ENCODE measurements around the gene RAD51B. TPM values are rescaled to one million over a fixed set of nuclear protein-coding genes. Genes with fewer than 3 reads are reported as not detected.

The RAD51B gene
- total RNA-seq, 1 experiment from 2014 or later, result 16.7 TPM

DNA sequence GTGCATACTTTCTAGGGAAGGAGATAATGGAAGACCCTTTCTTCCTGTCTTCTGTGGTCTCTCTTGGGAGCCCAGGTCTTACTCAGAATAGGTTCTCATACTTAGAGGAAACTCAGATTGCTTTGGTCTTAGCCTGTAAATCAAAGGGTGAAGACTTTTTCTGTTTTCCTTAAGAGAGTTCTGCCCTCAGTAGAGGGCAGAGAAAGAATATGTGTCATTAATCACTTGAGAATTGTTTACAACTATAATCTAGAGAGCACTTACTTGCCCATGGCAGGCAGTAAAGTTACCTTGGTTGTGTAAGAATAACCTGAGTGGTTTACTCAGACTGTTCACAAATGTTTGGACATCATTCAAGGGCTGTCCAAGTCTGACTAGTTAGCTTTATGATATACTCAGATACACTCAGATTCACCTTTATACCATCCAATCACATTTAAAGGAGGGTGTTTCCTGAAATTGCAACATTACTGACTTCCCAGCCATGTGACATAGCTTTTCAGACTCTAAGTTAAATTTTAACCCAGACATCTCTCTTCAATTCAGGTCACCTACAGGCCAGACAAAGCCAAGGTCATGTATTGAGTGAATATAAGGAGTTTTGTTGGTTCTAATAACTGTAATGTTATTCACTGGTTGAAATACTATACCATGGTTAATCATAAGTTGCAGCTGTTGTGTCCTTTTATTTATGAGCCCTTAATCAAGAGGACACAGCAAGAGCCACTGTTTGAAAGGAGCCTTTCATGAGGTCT lies 372.2 kb downstream of the RAD51B start:
- Histone ChIP-seq H3K27me3 (ENCODE audit: insufficient read depth, low read length) (no peaks in the 10 kb centered on the region), H3K27ac (ENCODE audit: insufficient read length, low read depth, low read length) (no peak overlapping the region), H2BK20ac (ENCODE audit: low read depth, low read length, poor library complexity, severe bottlenecking) (no peak overlapping the region), H3K56ac (ENCODE audit: insufficient read length, low read depth, low read length) (no peak overlapping the region), H3K9me3 (ENCODE audit: control insufficient read depth, low read depth, low read length) (no peaks in the 10 kb centered on the region), H3K4me2 (ENCODE audit: insufficient read depth, insufficient read length, low read length) (no peak overlapping the region), H3K18ac (ENCODE audit: insufficient read length, low read depth, low read length) (no peak overlapping the region), H2BK120ac (ENCODE audit: low read depth, low read length, poor library complexity, severe bottlenecking) (no peak overlapping the region), H3T11ph (ENCODE audit: low read length) (no peak overlapping the region), H3K79me2 (ENCODE audit: insufficient read depth, low read length) (no peaks in the 10 kb centered on the region), H2AK5ac (ENCODE audit: insufficient read length, low read length) (no peak overlapping the region), H4K20me1 (ENCODE audit: control insufficient read depth, insufficient read depth, insufficient read length) (no peaks in the 10 kb centered on the region), H2BK12ac (ENCODE audit: insufficient read length, low read depth, low read length) (no peak overlapping the region), H4K91ac (ENCODE audit: insufficient read length, low read depth, low read length) (no peak overlapping the region), H3K79me1 (ENCODE audit: insufficient read depth, low read depth, low read length, poor library complexity, severe bottlenecking) (no peaks in the 10 kb centered on the region), H2AFZ (ENCODE audit: low read length) (no peak overlapping the region), H3K9ac (ENCODE audit: extremely low read depth, insufficient read length, low read length) (no peak overlapping the region), H2BK15ac (ENCODE audit: low read depth, low read length) (no peak overlapping the region), H2BK5ac (ENCODE audit: insufficient read length, low read length) (no peak overlapping the region), H4K8ac (replicated peaks; ENCODE audit: insufficient read length, low read depth, low read length) (no peak overlapping the region), H3K23me2 (ENCODE audit: insufficient read length, low read depth, low read length, poor library complexity, severe bottlenecking) (no peaks in the 10 kb centered on the region), H3K4ac (ENCODE audit: low read depth, low read length) (no peak overlapping the region), H3K23ac (ENCODE audit: insufficient read length, low read depth, low read length) (no peak overlapping the region), H4K5ac (ENCODE audit: insufficient read length, low read depth, low read length) (no peak overlapping the region), H3K4me1 (ENCODE audit: insufficient read depth, low read length) (peaks cover 2% of the 10 kb centered on the region; the same call in 1 of the 2 replicates), H3K14ac (ENCODE audit: insufficient read depth, low read length) (no peak overlapping the region)
- Mint-ChIP-seq H3K4me1 (peaks cover 45 to 47% of the 10 kb centered on the region in 2 experiments), H3K36me3 (ENCODE audit: insufficient read depth in 1 of 3, low read depth in 3 of 3) (no peaks in the 10 kb centered on the region; a peak in 1 of 7 replicates), H3K4me3 (no peak overlapping the region), H3K9me3 (no peaks in the 10 kb centered on the region; a peak in 1 of 5 replicates), H3K27me3 (ENCODE audit: low read depth) (no peaks in the 10 kb centered on the region), H3K27ac (no peak overlapping the region)
- TF ChIP-seq, protein P1, sequence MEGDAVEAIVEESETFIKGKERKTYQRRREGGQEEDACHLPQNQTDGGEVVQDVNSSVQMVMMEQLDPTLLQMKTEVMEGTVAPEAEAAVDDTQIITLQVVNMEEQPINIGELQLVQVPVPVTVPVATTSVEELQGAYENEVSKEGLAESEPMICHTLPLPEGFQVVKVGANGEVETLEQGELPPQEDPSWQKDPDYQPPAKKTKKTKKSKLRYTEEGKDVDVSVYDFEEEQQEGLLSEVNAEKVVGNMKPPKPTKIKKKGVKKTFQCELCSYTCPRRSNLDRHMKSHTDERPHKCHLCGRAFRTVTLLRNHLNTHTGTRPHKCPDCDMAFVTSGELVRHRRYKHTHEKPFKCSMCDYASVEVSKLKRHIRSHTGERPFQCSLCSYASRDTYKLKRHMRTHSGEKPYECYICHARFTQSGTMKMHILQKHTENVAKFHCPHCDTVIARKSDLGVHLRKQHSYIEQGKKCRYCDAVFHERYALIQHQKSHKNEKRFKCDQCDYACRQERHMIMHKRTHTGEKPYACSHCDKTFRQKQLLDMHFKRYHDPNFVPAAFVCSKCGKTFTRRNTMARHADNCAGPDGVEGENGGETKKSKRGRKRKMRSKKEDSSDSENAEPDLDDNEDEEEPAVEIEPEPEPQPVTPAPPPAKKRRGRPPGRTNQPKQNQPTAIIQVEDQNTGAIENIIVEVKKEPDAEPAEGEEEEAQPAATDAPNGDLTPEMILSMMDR (conservative IDR thresholded peaks at IDR 0.05), result no peak
- DNase-seq, result no peak
